Lower leg skin (tissue), 3 donors: Measurements from ENCODE around the gene CALY.
"Not testable (repeated sequence)": the region's sequence is repeated elsewhere in the genome, so short reads cannot be mapped to it uniquely, and the experiment has no call there.

ENCODE experiments used
- CTCF ChIP-seq, 3 donors: fragments of 450-650 bp; IDR thresholded peaks; one replicate each; pipeline ENCODE4 v1.5.1; 2016; ENCODE audit warnings: antibody characterized with exemption in 3 of 3, mild to moderate bottlenecking in 3 of 3, moderate library complexity in 2 of 3
- POLR2A ChIP-seq, 2 donors: fragments of 450-650 bp; IDR thresholded peaks; one replicate each; pipeline ENCODE4 v1.6.1; 2016 to 2017; ENCODE audit warnings: antibody characterized with exemption in 2 of 2, mild to moderate bottlenecking in 1 of 2, moderate library complexity in 1 of 2

GRCh38 chr10:133367461-133367860 lies 30.8 kb upstream of the CALY start:
- not testable (repeated sequence) for TF ChIP-seq POLR2A, CTCF (IDR thresholded peaks at IDR 0.05)
